Epithelial cell of esophagus (primary cell): ENCODE results near the gene SLC39A6.
A peak's percentile ranks its signal among the peaks of the same experiment; 100 is the strongest.
"Not testable (repeated sequence)": the region's sequence is repeated elsewhere in the genome, so short reads cannot be mapped to it uniquely, and the experiment has no call there.

Source experiments
- DNase-seq: peaks from one replicate; pipeline ENCODE4 v3.0.0; 2010; ENCODE audit warnings: low read depth
- H3K4me3 ChIP-seq: 2 replicates; pipeline ENCODE4 v1.5.1; 2011; ENCODE audit warnings: mild to moderate bottlenecking, low read length, control low read depth
- CTCF ChIP-seq: IDR thresholded peaks from 2 replicates; pipeline ENCODE4 v1.5.1; 2011; ENCODE audit warnings: low read depth, mild to moderate bottlenecking, low read length, control low read depth, inconsistent platforms; ENCODE audit not compliant: insufficient read depth; ENCODE audit errors: missing control alignments

The SLC39A6 gene

DNA sequence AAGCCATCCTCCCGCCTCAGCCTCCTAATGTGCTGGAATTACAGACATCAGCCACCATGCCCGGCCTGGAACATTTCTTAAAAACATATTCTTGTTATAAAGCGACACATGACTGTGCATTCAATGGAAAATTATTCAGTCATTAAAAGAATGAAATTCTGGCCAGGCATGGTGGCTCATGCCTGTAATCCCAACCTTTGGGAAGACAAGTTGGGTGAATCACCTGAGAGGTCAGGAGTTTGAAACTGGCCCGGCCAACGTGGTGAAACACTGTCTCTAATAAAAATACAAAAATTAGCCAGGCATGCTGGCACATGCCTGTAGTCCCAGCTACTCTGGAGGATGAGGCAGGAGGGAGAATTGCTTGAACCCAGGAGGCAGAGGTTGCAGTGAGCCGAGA lies 40.1 kb downstream of the SLC39A6 start:
- TF ChIP-seq CTCF = no peak
- H3K4me3 ChIP-seq = no peak overlapping the region
- DNase-seq = peak; percentile 81

- TF ChIP-seq CTCF = no peak
- peak; percentile 78 for DNase-seq
- no peak overlapping the region for H3K4me3 ChIP-seq
Measured at GRCh38 chr18:36088256-36088655, 40.9 kb downstream of the SLC39A6 start.

- DNase-seq = no peak
- TF ChIP-seq CTCF = no peak
- no peak overlapping the region for H3K4me3 ChIP-seq
Measured at GRCh38 chr18:36086186-36086585, 43.0 kb downstream of the SLC39A6 start.

DNA sequence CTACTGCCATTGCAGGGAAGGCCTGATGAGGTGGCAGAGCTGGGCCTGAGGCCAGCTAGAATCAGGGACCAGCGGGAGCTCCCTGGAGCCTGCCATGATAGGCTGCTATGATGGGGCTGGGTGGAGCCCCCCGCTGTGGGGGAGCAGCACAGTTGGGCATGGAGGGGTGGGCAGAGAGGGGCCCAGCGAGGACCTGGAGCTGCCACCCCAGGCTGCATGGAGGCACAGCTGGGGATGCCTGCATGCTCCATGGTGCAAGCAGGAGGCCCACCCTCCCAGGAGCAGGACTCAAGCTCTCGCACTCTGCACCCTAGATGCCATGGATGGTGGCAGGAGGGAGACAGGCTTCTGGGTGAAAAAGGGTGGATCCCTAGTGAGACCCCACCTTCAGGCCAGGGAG lies 43.9 kb downstream of the SLC39A6 start:
- TF ChIP-seq CTCF = no peak
- H3K4me3 ChIP-seq = no peak overlapping the region
- no peak for DNase-seq

DNA sequence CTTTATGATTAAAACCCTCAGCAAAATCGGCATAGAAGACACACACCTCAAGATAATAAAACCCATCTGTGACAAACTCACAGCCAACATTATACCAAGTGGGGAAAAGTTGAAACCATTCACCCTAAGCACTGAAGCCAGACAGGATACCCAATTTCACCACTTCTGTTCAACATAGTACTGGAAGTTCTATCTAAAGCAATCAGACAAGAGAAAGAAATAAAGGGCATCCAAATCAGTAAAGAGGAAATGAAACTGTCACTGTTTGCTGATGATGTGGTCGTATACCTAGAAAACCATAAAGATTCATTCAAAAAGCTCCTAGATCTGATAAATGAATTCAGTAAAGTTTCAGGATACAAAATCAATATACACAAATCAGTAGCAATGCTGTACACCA lies 45.4 kb downstream of the SLC39A6 start:
- TF ChIP-seq CTCF = no peak
- DNase-seq = no peak
- no peak overlapping the region for H3K4me3 ChIP-seq

DNA sequence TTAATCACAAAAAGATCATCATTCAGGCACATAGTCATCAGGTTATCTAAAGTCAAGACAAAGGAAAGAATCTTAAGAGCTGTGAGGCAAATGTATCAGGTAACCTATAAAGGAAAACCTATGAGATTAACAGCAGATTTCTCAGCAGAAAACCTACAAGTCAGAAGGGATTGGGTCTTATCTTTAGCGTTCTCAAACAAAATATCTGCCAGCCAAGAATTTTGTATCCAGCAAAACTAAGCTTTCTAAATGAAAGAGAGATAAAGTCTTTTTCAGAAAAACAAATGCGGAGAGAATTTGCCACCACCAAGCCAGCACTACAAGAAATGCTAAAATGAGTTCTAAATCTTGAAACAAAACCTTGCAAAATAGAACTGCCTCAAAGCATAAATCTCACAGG lies 48.0 kb downstream of the SLC39A6 start:
- DNase-seq, H3K4me3 ChIP-seq: not testable (repeated sequence)

DNA sequence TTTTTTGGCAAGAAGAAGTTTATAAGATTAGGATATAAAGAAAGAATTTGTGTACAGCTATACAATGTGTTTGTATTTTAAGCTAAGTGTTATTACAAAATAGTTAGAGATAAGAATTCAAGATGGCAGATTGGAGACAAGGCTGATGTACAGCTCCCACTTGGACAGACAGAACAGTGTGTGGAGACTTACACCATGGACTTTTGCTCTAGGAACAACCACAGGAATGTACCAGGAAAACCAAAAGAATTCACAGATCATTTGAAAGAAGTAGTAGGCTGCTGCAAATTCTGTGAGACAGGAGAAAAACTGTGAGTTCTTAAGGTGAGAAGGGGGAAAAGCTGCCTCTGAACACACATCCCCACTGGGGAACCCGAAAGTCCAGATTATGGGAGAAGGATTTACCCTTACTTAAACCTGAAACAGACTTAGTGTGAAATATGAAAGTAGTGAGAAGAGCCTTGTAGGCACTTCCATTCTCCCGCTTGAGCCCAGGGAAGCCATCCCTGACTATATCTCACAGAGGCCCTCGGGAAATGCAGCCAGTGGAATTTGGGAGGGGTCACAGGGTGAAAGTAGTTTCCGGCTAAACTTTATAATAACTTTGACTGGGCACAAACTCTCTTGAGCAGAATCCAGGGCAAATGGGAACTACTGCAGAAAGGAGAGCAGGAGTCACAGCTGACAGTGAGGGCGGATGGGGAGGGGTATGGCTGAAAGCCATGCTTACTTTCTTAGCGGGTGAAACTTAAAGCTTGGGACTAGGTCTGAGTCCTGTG lies 50.2 kb downstream of the SLC39A6 start:
- TF ChIP-seq CTCF = no peak
- no peak for DNase-seq
- H3K4me3 ChIP-seq = no peak overlapping the region

GRCh38 chr18:36077764-36078163 lies 51.4 kb downstream of the SLC39A6 start:
- H3K4me3 ChIP-seq, DNase-seq: not testable (repeated sequence)
